Gastroesophageal sphincter (tissue), 4 donors: ENCODE results near the gene AR. TPM values are rescaled to one million over a fixed set of nuclear protein-coding genes. Genes with fewer than 3 reads are reported as not detected.

Source experiments
- ATAC-seq: fragments of 150-250 bp; one replicate; pipeline ENCODE4 v1.9.1; 2016; ENCODE audit warnings: mild to moderate bottlenecking, moderate library complexity
- H3K27ac ChIP-seq, 4 donors: fragments of 200-600 bp; sonication (generic) in 3 of 4; 1 replicate in 3 of 4; 2 replicates in 1 of 4; pipeline ENCODE4 v1.5.1; 2016 to 2019
- H3K27me3 ChIP-seq: fragments of 200-600 bp; sonication (generic); one replicate; pipeline ENCODE4 v1.5.1; 2019
- H3K36me3 ChIP-seq, 2 donors: fragments of 200-600 bp; sonication (generic); one replicate each; pipeline ENCODE4 v1.5.1; 2019; ENCODE audit warnings: control low read depth in 1 of 2
- H3K4me1 ChIP-seq, 3 donors: fragments of 200-600 bp; sonication (generic); 1 replicate in 2 of 3; 2 replicates in 1 of 3; pipeline ENCODE4 v1.5.1; 2016 to 2019; ENCODE audit warnings: control low read depth in 2 of 3
- H3K4me3 ChIP-seq, 2 donors: fragments of 200-600 bp; sonication (generic); one replicate each; pipeline ENCODE4 v1.5.1; 2019; ENCODE audit warnings: mild to moderate bottlenecking in 1 of 2, moderate library complexity in 1 of 2
- H3K9me3 ChIP-seq, 3 donors: fragments of 200-600 bp; sonication (generic); one replicate each; pipeline ENCODE4 v1.5.1; 2017 to 2019; ENCODE audit warnings: control low read depth in 2 of 3
- EP300 ChIP-seq: sonication (generic); formaldehyde crosslinking; IDR thresholded peaks from one replicate; pipeline ENCODE4 v1.6.1; 2017; ENCODE audit warnings: antibody characterized with exemption, mild to moderate bottlenecking
- POLR2A ChIP-seq, 2 donors: fragments of 450-650 bp; IDR thresholded peaks; one replicate each; pipeline ENCODE4 v1.6.1; 2017; ENCODE audit warnings: antibody characterized with exemption in 2 of 2, mild to moderate bottlenecking in 2 of 2, moderate library complexity in 1 of 2
- POLR2AphosphoS5 ChIP-seq: sonication (generic); formaldehyde crosslinking; IDR thresholded peaks from one replicate; pipeline ENCODE4 v1.6.1; 2017; ENCODE audit warnings: antibody characterized with exemption
- WGBS, 2 donors: methylation state at CpG; one replicate each; pipeline ENCODE4 v1.1.5; 2018; ENCODE audit warnings: low coverage in 1 of 2; 5-methylcytosine and 5-hydroxymethylcytosine counted together
- total RNA-seq, 4 donors: library from RNA; depleted of rRNA; stranded (reverse); fragments of >200 nt; gene quantifications; one replicate each; pipeline ENCODE4 v1.1.0, GENCODE V29; 2016
- TF ChIP-seq, protein P1 (sequence below), 4 experiments: fragments of 200-600 bp in 2 of 4; fragments of 450-650 bp in 2 of 4; sonication (generic) in 1 of 4; IDR thresholded peaks; one replicate each; pipeline ENCODE4 v1.5.1; 2017 to 2019; ENCODE audit warnings: antibody characterized with exemption in 4 of 4, mild to moderate bottlenecking in 2 of 4, moderate library complexity in 2 of 4

The AR gene
- total RNA-seq, 4 donors from 2014 or later: 2.9 to 9.8 (median 6.3) TPM

DNA sequence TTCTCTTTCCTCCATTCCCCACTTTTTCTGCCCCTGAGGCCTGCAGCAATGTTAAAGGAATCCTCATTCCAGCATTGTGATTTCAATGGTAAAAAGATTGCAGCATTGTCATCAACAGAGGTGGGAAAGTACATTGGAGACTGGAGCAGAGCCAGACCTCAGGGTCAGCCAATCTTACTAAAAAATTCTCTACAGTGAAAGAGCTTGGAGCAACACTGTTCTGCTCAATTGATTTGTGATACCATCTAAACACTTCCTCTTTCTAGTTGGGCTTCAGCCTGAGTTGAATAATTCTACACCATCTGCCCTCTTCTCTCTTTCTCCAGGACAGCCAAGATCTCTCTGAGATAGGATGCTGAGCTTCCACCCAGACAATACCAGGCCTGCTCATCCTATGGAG lies 176.5 kb downstream of the AR start:
- Histone ChIP-seq H3K36me3 (no peaks in the 10 kb centered on the region), H3K27ac (no peak overlapping the region), H3K9me3 (no peaks in the 10 kb centered on the region), H3K4me3 (no peak overlapping the region), H3K4me1 (no peaks in the 10 kb centered on the region), H3K27me3 (no peaks in the 10 kb centered on the region)
- no peak for ATAC-seq
- TF ChIP-seq, protein P1, sequence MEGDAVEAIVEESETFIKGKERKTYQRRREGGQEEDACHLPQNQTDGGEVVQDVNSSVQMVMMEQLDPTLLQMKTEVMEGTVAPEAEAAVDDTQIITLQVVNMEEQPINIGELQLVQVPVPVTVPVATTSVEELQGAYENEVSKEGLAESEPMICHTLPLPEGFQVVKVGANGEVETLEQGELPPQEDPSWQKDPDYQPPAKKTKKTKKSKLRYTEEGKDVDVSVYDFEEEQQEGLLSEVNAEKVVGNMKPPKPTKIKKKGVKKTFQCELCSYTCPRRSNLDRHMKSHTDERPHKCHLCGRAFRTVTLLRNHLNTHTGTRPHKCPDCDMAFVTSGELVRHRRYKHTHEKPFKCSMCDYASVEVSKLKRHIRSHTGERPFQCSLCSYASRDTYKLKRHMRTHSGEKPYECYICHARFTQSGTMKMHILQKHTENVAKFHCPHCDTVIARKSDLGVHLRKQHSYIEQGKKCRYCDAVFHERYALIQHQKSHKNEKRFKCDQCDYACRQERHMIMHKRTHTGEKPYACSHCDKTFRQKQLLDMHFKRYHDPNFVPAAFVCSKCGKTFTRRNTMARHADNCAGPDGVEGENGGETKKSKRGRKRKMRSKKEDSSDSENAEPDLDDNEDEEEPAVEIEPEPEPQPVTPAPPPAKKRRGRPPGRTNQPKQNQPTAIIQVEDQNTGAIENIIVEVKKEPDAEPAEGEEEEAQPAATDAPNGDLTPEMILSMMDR (IDR thresholded peaks at IDR 0.05): no peak
- TF ChIP-seq POLR2A (IDR thresholded peaks at IDR 0.05) (no peak), POLR2AphosphoS5 (no peak), EP300 (no peak)

DNA sequence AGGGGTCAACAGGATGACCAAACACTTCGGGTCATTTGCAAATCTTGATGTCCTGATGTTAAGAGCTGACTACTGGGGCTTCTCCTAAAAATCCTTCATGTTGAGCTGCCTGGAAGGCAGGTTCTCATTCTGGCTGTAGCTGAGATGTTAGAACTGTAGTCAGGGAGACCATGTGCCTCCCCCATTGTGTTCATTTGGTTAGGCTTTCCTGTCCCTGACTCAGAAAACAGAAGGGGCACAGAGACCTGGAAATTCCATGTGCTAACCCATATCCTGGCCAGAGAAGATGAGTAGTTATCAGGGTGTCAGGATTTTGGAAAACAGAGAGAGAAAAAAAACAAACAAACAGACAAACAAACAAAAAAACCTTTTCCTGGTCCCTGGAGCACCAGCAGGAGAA lies 177.5 kb downstream of the AR start:
- WGBS, 2 donors: 50% methylated on average over 1 of the region's 1 CpG; no CpG with 5 or more reads in 1 of the 2 donors
- H3K27me3 ChIP-seq: no peaks in the 10 kb centered on the region
- no peak overlapping the region for H3K4me3 ChIP-seq
- no peaks in the 10 kb centered on the region for H3K4me1 ChIP-seq
- TF ChIP-seq POLR2AphosphoS5: no peak
- H3K27ac ChIP-seq: no peak overlapping the region
- no peak for ATAC-seq
- H3K9me3 ChIP-seq: no peaks in the 10 kb centered on the region
- H3K36me3 ChIP-seq: no peaks in the 10 kb centered on the region

DNA sequence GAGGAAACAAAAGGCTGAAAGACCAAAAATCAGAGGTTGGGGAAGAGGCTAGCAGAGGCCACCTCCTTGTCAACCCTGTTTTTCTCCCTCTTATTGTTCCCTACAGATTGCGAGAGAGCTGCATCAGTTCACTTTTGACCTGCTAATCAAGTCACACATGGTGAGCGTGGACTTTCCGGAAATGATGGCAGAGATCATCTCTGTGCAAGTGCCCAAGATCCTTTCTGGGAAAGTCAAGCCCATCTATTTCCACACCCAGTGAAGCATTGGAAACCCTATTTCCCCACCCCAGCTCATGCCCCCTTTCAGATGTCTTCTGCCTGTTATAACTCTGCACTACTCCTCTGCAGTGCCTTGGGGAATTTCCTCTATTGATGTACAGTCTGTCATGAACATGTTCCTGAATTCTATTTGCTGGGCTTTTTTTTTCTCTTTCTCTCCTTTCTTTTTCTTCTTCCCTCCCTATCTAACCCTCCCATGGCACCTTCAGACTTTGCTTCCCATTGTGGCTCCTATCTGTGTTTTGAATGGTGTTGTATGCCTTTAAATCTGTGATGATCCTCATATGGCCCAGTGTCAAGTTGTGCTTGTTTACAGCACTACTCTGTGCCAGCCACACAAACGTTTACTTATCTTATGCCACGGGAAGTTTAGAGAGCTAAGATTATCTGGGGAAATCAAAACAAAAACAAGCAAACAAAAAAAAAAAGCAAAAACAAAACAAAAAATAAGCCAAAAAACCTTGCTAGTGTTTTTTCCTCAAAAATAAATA lies 179.9 kb downstream of the AR start:
- Histone ChIP-seq H3K36me3 (no peaks in the 10 kb centered on the region), H3K9me3 (no peaks in the 10 kb centered on the region), H3K4me3 (no peak overlapping the region), H3K4me1 (no peaks in the 10 kb centered on the region), H3K27me3 (no peaks in the 10 kb centered on the region), H3K27ac (no peak overlapping the region)
- ATAC-seq: peak; percentile 23
- 65 to 83% methylated on average over 3 to 5 of the region's 5 CpGs for WGBS, 2 donors
- TF ChIP-seq POLR2AphosphoS5 (no peak), POLR2A (IDR thresholded peaks at IDR 0.05) (no peak), EP300 (no peak)
- TF ChIP-seq, protein P1 (IDR thresholded peaks at IDR 0.05): no peak

DNA sequence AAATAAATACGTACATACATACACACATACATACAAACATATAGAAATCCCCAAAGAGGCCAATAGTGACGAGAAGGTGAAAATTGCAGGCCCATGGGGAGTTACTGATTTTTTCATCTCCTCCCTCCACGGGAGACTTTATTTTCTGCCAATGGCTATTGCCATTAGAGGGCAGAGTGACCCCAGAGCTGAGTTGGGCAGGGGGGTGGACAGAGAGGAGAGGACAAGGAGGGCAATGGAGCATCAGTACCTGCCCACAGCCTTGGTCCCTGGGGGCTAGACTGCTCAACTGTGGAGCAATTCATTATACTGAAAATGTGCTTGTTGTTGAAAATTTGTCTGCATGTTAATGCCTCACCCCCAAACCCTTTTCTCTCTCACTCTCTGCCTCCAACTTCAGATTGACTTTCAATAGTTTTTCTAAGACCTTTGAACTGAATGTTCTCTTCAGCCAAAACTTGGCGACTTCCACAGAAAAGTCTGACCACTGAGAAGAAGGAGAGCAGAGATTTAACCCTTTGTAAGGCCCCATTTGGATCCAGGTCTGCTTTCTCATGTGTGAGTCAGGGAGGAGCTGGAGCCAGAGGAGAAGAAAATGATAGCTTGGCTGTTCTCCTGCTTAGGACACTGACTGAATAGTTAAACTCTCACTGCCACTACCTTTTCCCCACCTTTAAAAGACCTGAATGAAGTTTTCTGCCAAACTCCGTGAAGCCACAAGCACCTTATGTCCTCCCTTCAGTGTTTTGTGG lies 180.7 kb downstream of the AR start:
- 53 to 80% methylated on average over 1 to 3 of the region's 5 CpGs for WGBS, 2 donors
- H3K4me1 ChIP-seq: no peaks in the 10 kb centered on the region
- TF ChIP-seq, protein P1 (IDR thresholded peaks at IDR 0.05): no peak
- TF ChIP-seq EP300 (no peak), POLR2AphosphoS5 (no peak), POLR2A (IDR thresholded peaks at IDR 0.05) (no peak)
- no peak overlapping the region for H3K4me3 ChIP-seq
- H3K27ac ChIP-seq: no peak overlapping the region
- ATAC-seq: no peak
- no peaks in the 10 kb centered on the region for H3K36me3 ChIP-seq
- H3K27me3 ChIP-seq: no peaks in the 10 kb centered on the region
- H3K9me3 ChIP-seq: no peaks in the 10 kb centered on the region

DNA sequence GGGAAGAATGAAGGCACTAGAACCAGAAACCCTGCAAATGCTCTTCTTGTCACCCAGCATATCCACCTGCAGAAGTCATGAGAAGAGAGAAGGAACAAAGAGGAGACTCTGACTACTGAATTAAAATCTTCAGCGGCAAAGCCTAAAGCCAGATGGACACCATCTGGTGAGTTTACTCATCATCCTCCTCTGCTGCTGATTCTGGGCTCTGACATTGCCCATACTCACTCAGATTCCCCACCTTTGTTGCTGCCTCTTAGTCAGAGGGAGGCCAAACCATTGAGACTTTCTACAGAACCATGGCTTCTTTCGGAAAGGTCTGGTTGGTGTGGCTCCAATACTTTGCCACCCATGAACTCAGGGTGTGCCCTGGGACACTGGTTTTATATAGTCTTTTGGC lies 181.7 kb downstream of the AR start:
- H3K4me1 ChIP-seq: no peaks in the 10 kb centered on the region
- no peak overlapping the region for H3K4me3 ChIP-seq
- no peak overlapping the region for H3K27ac ChIP-seq
- H3K36me3 ChIP-seq: no peaks in the 10 kb centered on the region
- ATAC-seq: no peak
- H3K27me3 ChIP-seq: no peaks in the 10 kb centered on the region
- no peak for TF ChIP-seq POLR2A (IDR thresholded peaks at IDR 0.05)
- TF ChIP-seq, protein P1 (IDR thresholded peaks at IDR 0.05): no peak
- TF ChIP-seq EP300: no peak
- no peak for TF ChIP-seq POLR2AphosphoS5
- WGBS, 2 donors: 92 to 100% methylated on average over 1 to 2 of the region's 2 CpGs
- H3K9me3 ChIP-seq: no peaks in the 10 kb centered on the region
